ENCODE measurements around the gene SLC31A2. TPM values are rescaled to one million over a fixed set of nuclear protein-coding genes. Genes with fewer than 3 reads are reported as not detected.
A peak's percentile ranks its signal among the peaks of the same experiment; 100 is the strongest.
"Not testable (repeated sequence)": the region's sequence is repeated elsewhere in the genome, so short reads cannot be mapped to it uniquely, and the experiment has no call there.

SLC31A2 gene
- 74.8 TPM for total RNA-seq
- long read RNA-seq, transcript SLC31A2-201 (4 exons, 1,785 nt), result major isoform, 229 of 270 reads
- long read RNA-seq, partial matches to known transcripts, result 21 of 270 reads
- long read RNA-seq, other reads (novel, unspliced or antisense), result 16 of 270 reads

GRCh38 chr9:113150670-113151611 is at the start of gene SLC31A2:
SLC31A2 (plus strand) TSS chr9:113151007; CDS start chr9:113151075, 68 bp downstream.
- ATAC-seq (peak; percentile 95 to 96), DNase-seq (peak; percentile 97)
- intact Hi-C loops (cut with DNase I), result no loop called here
- Histone ChIP-seq H3K36me3 (no peaks in the 10 kb centered on the region), H3K4me1 (peaks cover 47% of the 10 kb centered on the region), H3K27me3 (ENCODE audit: low read depth) (no peaks in the 10 kb centered on the region), H3K27ac (peak within 1 kb of the TSS; percentile 93), H3K9me3 (no peaks in the 10 kb centered on the region), H3K4me3 (peak within 1 kb of the TSS; percentile 97)
- TF ChIP-seq CTCF (IDR thresholded peaks at IDR 0.05), result peak; percentile 51

- H3K4me1 ChIP-seq; H3K9me3 ChIP-seq; H3K27ac ChIP-seq; H3K4me3 ChIP-seq; H3K36me3 ChIP-seq; intact Hi-C loops (cut with DNase I); H3K27me3 ChIP-seq (ENCODE audit: low read depth); DNase-seq; ATAC-seq: not testable (repeated sequence)
Observed at GRCh38 chr9:113105345-113105744, 45.5 kb upstream of the SLC31A2 start.

DNA sequence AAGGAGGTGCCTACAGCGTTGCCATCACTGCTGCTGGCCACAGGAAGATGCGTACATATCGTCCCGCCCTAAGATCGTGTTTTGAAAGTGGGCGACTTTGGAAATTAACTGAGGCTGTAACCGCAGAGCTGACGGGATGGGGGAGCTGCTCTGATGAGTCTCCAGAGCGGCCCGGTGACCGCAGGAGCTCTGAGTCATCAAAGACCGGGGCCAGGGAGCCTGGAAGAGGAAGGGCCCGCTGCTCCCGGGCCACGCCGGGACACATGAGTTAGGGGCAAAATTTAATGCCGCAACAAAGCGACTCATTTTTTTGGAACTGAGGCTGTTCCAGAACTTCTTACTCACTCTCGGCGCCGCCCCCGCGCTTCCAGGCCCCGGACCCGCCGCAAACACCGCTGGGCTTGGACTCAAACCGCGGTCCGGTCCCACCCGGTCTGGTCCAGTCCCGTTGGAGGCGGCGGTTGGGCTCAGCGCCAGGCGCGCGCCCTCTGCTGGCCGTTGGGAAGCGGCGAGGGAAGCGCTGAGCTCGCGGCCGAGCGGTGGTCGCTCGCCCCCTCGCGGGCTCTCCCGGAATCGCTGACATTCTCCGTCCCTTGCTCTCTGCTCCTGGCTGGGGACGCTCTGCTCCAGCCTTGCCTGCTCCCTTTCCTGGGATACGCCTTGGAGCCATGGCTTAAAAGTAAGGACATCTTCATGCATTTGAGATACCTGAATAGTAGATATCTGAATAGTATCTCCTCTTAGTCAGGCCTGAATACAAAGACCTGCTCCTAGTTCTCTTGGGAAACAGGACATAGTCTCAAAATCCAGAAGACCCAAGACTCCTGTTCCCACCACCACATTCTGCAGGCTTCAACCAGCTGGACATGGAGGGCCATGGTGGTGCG is 39.5 kb upstream of the SLC31A2 start:
- H3K27me3 ChIP-seq (ENCODE audit: low read depth); H3K9me3 ChIP-seq; H3K4me1 ChIP-seq; H3K36me3 ChIP-seq; intact Hi-C loops (cut with DNase I); H3K27ac ChIP-seq; H3K4me3 ChIP-seq; DNase-seq: not testable (repeated sequence)
- peak; percentile 81 to 91 for ATAC-seq
- TF ChIP-seq CTCF (IDR thresholded peaks at IDR 0.05), result peak; percentile 51

DNA sequence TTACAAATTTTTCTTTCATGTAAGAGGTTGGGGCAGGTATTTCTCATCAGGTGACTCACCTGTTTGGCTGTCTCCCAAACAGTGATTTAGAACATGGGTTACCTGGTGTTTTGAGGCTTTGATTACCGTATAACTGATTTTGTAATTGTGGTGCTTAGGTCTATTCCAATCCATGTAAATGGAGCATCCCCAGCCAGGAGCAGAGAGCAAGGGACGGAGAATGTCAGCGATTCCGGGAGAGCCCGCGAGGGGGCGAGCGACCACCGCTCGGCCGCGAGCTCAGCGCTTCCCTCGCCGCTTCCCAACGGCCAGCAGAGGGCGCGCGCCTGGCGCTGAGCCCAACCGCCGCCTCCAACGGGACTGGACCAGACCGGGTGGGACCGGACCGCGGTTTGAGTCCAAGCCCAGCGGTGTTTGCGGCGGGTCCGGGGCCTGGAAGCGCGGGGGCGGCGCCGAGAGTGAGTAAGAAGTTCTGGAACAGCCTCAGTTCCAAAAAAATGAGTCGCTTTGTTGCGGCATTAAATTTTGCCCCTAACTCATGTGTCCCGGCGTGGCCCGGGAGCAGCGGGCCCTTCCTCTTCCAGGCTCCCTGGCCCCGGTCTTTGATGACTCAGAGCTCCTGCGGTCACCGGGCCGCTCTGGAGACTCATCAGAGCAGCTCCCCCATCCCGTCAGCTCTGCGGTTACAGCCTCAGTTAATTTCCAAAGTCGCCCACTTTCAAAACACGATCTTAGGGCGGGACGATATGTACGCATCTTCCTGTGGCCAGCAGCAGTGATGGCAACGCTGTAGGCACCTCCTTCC is 37.9 kb upstream of the SLC31A2 start:
- H3K4me1 ChIP-seq; intact Hi-C loops (cut with DNase I); DNase-seq; H3K27ac ChIP-seq; H3K36me3 ChIP-seq; H3K27me3 ChIP-seq (ENCODE audit: low read depth); H3K4me3 ChIP-seq; H3K9me3 ChIP-seq: not testable (repeated sequence)
- peak; percentile 85 to 90 for ATAC-seq
- peak; percentile 37 for TF ChIP-seq CTCF (IDR thresholded peaks at IDR 0.05)

- H3K9me3 ChIP-seq; H3K4me3 ChIP-seq; H3K4me1 ChIP-seq; ATAC-seq; H3K27ac ChIP-seq; H3K36me3 ChIP-seq; H3K27me3 ChIP-seq (ENCODE audit: low read depth); intact Hi-C loops (cut with DNase I); DNase-seq: not testable (repeated sequence)
Observed at GRCh38 chr9:113118829-113119228, 32.0 kb upstream of the SLC31A2 start.
